Astrocyte (in vitro differentiated cells and primary cell): Measurements from ENCODE around the gene KIF21A. TPM values are rescaled to one million over a fixed set of nuclear protein-coding genes. Genes with fewer than 3 reads are reported as not detected.

Experiments
- DNase-seq: peaks from one replicate; pipeline ENCODE4 v3.0.0-alpha.2; 2010; ENCODE audit warnings: low read depth
- FAIRE-seq: peaks from 2 replicates; lab custom pipeline; 2011; peaks lifted over from hg19 to GRCh38; lab: Jason Lieb, UNC
- H2AFZ ChIP-seq: 2 replicates; pipeline ENCODE4 v1.6.0; 2012; ENCODE audit warnings: low read depth, low read length, inconsistent platforms
- H3K27ac ChIP-seq: 2 replicates; pipeline ENCODE4 v1.5.1; 2011; ENCODE audit warnings: low read depth, low read length, inconsistent platforms
- H3K27me3 ChIP-seq: 2 replicates; pipeline ENCODE4 v1.6.0; 2011; ENCODE audit warnings: low read length, inconsistent platforms; ENCODE audit not compliant: insufficient read depth
- H3K36me3 ChIP-seq: 2 replicates; pipeline ENCODE4 v1.5.1; 2011; ENCODE audit warnings: low read length, inconsistent platforms; ENCODE audit not compliant: insufficient read depth
- H3K4me1 ChIP-seq: 2 replicates; pipeline ENCODE4 v1.5.1; 2011; ENCODE audit warnings: low read length, inconsistent platforms; ENCODE audit not compliant: insufficient read depth
- H3K4me2 ChIP-seq: 2 replicates; pipeline ENCODE4 v1.6.0; 2012; ENCODE audit warnings: low read length, inconsistent platforms
- H3K4me3 ChIP-seq: 2 replicates; pipeline ENCODE4 v1.5.1; 2011; ENCODE audit warnings: low read depth, mild to moderate bottlenecking, low read length, inconsistent platforms; ENCODE audit not compliant: insufficient read depth
- H3K79me2 ChIP-seq: 2 replicates; pipeline ENCODE4 v1.6.0; 2012; ENCODE audit warnings: mild to moderate bottlenecking, low read length, inconsistent platforms; ENCODE audit not compliant: insufficient read depth
- H3K9ac ChIP-seq: 2 replicates; pipeline ENCODE4 v1.6.0; 2012; ENCODE audit warnings: mild to moderate bottlenecking, low read length, inconsistent platforms
- H3K9me3 ChIP-seq: 2 replicates; pipeline ENCODE4 v1.5.1; 2012; ENCODE audit warnings: low read depth, mild to moderate bottlenecking, low read length, inconsistent platforms; ENCODE audit not compliant: insufficient read depth
- H4K20me1 ChIP-seq: 2 replicates; pipeline ENCODE4 v1.6.0; 2012; ENCODE audit warnings: low read length, inconsistent platforms; ENCODE audit not compliant: insufficient read depth
- H3K27ac Mint-ChIP-seq: one replicate; pipeline ENCODE4 v1.8.0; 2021; ENCODE audit warnings: mild to moderate bottlenecking, mixed read lengths; ENCODE audit not compliant: unreplicated experiment
- H3K27me3 Mint-ChIP-seq: one replicate; pipeline ENCODE4 v1.8.0; 2021; ENCODE audit warnings: low read depth, mixed read lengths; ENCODE audit not compliant: unreplicated experiment
- H3K36me3 Mint-ChIP-seq: one replicate; pipeline ENCODE4 v1.8.0; 2021; ENCODE audit warnings: low read depth, mixed read lengths; ENCODE audit not compliant: unreplicated experiment
- H3K4me1 Mint-ChIP-seq: one replicate; pipeline ENCODE4 v1.8.0; 2021; ENCODE audit warnings: low read depth, mixed read lengths; ENCODE audit not compliant: unreplicated experiment
- H3K4me3 Mint-ChIP-seq: one replicate; pipeline ENCODE4 v1.8.0; 2021; ENCODE audit warnings: mild to moderate bottlenecking, moderate library complexity, mixed read lengths; ENCODE audit not compliant: unreplicated experiment
- H3K9me3 Mint-ChIP-seq: one replicate; pipeline ENCODE4 v1.8.0; 2021; ENCODE audit warnings: mild to moderate bottlenecking, mixed read lengths; ENCODE audit not compliant: unreplicated experiment
- CTCF ChIP-seq: IDR thresholded peaks from 2 replicates; pipeline ENCODE4 v1.5.1; 2011; ENCODE audit warnings: low read depth, mild to moderate bottlenecking, inconsistent platforms, low read length, moderate library complexity; ENCODE audit not compliant: insufficient read depth
- EZH2 ChIP-seq: IDR thresholded peaks from 2 replicates; pipeline ENCODE4 v1.6.1; 2012; ENCODE audit warnings: mild to moderate bottlenecking, low read length, inconsistent platforms; ENCODE audit not compliant: insufficient read depth
- total RNA-seq: library from RNA; stranded (reverse); gene quantifications from 2 replicates; pipeline ENCODE4 v1.2.1, GENCODE V29; 2021

The KIF21A gene
- total RNA-seq, 1 donor from 2014 or later = 26.3 TPM

- no peaks in the 10 kb centered on the region for H3K9me3 Mint-ChIP-seq
- no peak for TF ChIP-seq CTCF
- TF ChIP-seq EZH2 = no peak
- no peak overlapping the region for H3K9ac ChIP-seq
- H3K79me2 ChIP-seq = no peaks in the 10 kb centered on the region
- H4K20me1 ChIP-seq = no peaks in the 10 kb centered on the region
- no peaks in the 10 kb centered on the region for H3K9me3 ChIP-seq
- H3K4me1 ChIP-seq = no peaks in the 10 kb centered on the region
- no peak overlapping the region for H3K27ac ChIP-seq
- no peak overlapping the region for H2AFZ ChIP-seq
- H3K36me3 Mint-ChIP-seq = no peaks in the 10 kb centered on the region
- FAIRE-seq (no peak), DNase-seq (no peak)
- no peak overlapping the region for H3K4me3 Mint-ChIP-seq
- H3K36me3 ChIP-seq = no peaks in the 10 kb centered on the region
- H3K4me1 Mint-ChIP-seq = peaks cover 17% of the 10 kb centered on the region
- H3K27ac Mint-ChIP-seq = no peak overlapping the region
- H3K27me3 Mint-ChIP-seq = no peaks in the 10 kb centered on the region
- H3K4me2 ChIP-seq = no peak overlapping the region
- no peaks in the 10 kb centered on the region for H3K27me3 ChIP-seq
- no peak overlapping the region for H3K4me3 ChIP-seq
Measured at GRCh38 chr12:39402922-39403321, 40.0 kb downstream of the KIF21A start.

GRCh38 chr12:39401459-39401858 is 41.5 kb downstream of the KIF21A start:
- Histone ChIP-seq H3K79me2 (no peaks in the 10 kb centered on the region), H3K4me3 (no peak overlapping the region), H3K4me2 (no peak overlapping the region), H3K4me1 (no peaks in the 10 kb centered on the region), H3K27me3 (no peaks in the 10 kb centered on the region), H3K36me3 (no peaks in the 10 kb centered on the region), H3K27ac (no peak overlapping the region), H3K9me3 (no peaks in the 10 kb centered on the region), H3K9ac (no peak overlapping the region), H2AFZ (no peak overlapping the region), H4K20me1 (no peaks in the 10 kb centered on the region)
- no peak for DNase-seq
- Mint-ChIP-seq H3K27ac (no peak overlapping the region), H3K4me3 (no peak overlapping the region), H3K27me3 (no peaks in the 10 kb centered on the region), H3K36me3 (no peaks in the 10 kb centered on the region), H3K9me3 (no peaks in the 10 kb centered on the region), H3K4me1 (peaks cover 9% of the 10 kb centered on the region)
- FAIRE-seq = no peak
- no peak for TF ChIP-seq EZH2
- no peak for TF ChIP-seq CTCF

- H3K4me1 Mint-ChIP-seq = peaks cover 4% of the 10 kb centered on the region
- no peak overlapping the region for H3K27ac ChIP-seq
- no peaks in the 10 kb centered on the region for H3K27me3 Mint-ChIP-seq
- no peaks in the 10 kb centered on the region for H3K79me2 ChIP-seq
- no peaks in the 10 kb centered on the region for H4K20me1 ChIP-seq
- no peak overlapping the region for H3K27ac Mint-ChIP-seq
- no peaks in the 10 kb centered on the region for H3K27me3 ChIP-seq
- H3K9me3 ChIP-seq = peaks cover 4% of the 10 kb centered on the region
- H3K4me3 Mint-ChIP-seq = no peak overlapping the region
- no peak for FAIRE-seq
- no peak overlapping the region for H2AFZ ChIP-seq
- no peaks in the 10 kb centered on the region for H3K4me1 ChIP-seq
- no peak for DNase-seq
- no peak overlapping the region for H3K4me3 ChIP-seq
- no peaks in the 10 kb centered on the region for H3K9me3 Mint-ChIP-seq
- no peaks in the 10 kb centered on the region for H3K36me3 ChIP-seq
- no peak for TF ChIP-seq EZH2
- TF ChIP-seq CTCF = no peak
- H3K4me2 ChIP-seq = no peak overlapping the region
- H3K36me3 Mint-ChIP-seq = no peaks in the 10 kb centered on the region
- H3K9ac ChIP-seq = no peak overlapping the region
Measured at GRCh38 chr12:39395866-39396265, 47.1 kb downstream of the KIF21A start.
